Fibroblast of pulmonary artery (primary cell): Measurements from ENCODE around the gene MKS1.

Experiments used
- DNase-seq: peaks from one replicate; pipeline ENCODE4 v3.0.0-alpha.2; 2010; ENCODE audit warnings: low read depth
- H3K4me3 ChIP-seq: replicated peaks from 2 replicates; pipeline ENCODE4 v1.5.1; 2011; ENCODE audit warnings: low read depth, mild to moderate bottlenecking, control low read depth, low read length, moderate library complexity
- TF ChIP-seq, protein P1 (sequence below): IDR thresholded peaks from 2 replicates; pipeline ENCODE4 v1.5.1; 2011; ENCODE audit warnings: mild to moderate bottlenecking, control low read depth, low read length, inconsistent platforms; ENCODE audit errors: missing control alignments

Gene MKS1

DNA sequence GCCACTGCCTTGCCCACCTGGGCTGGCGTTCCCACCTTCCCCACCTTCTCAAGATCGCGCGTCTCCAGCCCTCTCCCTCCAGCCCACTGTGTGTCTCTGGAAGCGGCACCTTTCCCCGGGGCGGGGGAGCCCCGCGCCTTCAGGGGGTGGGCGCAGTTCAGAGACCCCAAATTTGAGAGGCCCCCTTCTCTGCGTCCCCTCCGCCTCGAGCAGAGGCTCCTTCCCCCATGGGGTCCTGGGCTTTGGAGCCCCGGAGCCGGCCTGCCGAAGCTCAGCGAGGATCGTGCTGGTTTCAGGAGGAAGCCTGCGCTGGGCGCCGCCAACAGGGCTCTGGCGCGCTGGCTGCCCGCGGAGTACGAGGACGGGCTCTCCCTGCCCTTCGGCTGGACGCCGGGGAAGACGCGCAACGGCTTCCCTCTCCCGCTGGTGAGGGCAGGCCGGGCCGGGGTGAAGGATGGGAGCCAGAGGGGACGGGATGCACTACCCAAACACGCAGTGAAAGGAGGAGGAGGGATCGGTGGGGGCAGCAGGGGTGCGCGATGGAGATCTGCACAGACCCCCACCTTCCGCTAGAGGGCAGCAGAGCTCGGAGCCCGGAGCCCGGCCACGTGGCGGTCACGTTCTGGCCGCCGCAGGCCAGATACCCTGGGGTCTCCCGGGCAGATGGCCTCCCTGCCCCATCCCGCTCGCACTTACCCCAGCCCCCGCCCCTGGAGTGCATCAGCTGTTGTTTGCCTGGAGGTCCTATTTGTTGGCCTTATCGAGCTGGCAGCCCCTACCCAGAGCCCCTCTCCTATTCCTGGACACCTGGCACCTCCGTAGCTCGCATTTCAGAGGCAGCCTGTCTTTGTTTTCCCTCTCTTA lies 30.4 kb upstream of the MKS1 start:
- H3K4me3 ChIP-seq = peak overlapping the region; percentile 50
- TF ChIP-seq, protein P1, sequence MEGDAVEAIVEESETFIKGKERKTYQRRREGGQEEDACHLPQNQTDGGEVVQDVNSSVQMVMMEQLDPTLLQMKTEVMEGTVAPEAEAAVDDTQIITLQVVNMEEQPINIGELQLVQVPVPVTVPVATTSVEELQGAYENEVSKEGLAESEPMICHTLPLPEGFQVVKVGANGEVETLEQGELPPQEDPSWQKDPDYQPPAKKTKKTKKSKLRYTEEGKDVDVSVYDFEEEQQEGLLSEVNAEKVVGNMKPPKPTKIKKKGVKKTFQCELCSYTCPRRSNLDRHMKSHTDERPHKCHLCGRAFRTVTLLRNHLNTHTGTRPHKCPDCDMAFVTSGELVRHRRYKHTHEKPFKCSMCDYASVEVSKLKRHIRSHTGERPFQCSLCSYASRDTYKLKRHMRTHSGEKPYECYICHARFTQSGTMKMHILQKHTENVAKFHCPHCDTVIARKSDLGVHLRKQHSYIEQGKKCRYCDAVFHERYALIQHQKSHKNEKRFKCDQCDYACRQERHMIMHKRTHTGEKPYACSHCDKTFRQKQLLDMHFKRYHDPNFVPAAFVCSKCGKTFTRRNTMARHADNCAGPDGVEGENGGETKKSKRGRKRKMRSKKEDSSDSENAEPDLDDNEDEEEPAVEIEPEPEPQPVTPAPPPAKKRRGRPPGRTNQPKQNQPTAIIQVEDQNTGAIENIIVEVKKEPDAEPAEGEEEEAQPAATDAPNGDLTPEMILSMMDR = peak; percentile 81
- peak; percentile 49 for DNase-seq

DNA sequence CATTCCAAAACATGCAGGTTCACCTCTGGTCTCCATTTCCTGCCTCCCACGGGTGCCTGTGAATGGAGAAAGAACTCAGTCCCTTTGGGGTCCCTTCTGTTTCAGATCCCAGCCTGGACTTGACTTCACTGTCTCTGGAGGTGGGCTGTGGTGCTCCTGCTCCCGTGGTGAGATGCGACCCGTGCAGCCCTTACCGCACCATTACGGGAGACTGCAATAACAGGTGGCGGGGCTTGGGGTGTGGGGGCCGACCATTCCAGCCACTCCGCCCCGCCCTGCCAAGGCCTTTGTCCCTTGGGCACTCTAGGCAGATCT lies 29.9 kb upstream of the MKS1 start:
- H3K4me3 ChIP-seq = no peak overlapping the region
- DNase-seq = no peak
- TF ChIP-seq, protein P1 = no peak

DNA sequence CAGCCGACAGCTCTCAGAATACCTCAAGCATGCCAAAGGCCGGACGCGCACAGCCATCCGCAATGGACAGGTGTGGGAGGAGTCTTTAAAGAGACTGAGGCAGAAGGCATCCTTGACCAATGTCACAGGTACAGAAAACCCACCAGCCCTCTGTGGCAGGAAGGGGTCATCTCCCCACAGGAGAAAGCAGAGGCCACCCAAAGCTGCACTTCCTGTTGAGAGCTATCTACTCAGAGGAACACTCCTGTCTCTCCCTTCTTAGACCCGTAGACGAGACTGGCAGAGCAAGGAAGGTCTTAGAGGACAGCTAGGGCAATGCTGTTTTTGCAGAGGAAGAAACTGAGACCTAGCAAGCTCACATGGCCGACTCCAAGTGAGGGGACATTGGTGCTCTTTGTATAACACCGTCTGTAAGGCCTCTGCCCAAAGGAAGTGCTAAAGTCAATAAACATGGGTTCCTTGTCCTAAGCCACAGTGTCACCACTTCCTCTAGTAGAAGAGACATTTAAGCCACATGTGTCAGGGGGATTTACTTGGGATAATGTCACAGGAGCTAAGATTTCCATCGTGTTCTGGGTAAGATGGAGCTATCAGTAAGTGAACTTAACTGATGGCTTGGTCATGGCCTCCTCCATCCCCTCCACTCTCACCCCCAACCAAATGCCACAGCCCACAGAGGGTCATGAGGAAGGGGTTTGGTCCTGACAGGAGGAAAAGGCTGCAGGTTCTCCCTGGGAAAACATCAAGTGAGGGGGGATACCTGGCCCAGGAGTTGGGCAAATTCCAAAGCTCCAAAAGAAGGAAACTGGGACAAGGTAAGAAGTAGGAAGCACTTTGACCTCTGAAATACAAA lies 28.7 kb upstream of the MKS1 start:
- no peak for DNase-seq
- TF ChIP-seq, protein P1 = no peak
- no peak overlapping the region for H3K4me3 ChIP-seq

DNA sequence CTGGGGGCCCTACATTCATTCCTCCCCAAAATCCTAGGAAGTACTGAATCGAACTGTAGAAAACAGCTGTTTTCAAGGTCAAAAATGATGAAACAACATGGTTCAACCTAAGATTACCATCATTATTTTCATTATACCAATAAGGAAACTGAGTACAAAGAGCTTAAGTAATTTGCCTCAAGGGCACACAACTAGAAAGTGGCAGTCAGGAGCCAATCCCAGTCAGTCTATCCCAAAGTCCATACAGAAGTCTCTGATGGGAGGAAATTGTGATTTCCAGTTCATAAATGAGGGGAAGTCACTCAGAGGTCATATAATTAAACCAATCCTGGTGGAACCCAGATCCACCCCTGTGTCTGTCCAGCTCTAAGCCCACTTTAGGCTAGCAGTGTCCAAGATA lies 27.7 kb upstream of the MKS1 start:
- TF ChIP-seq, protein P1 = no peak
- DNase-seq = no peak
- no peak overlapping the region for H3K4me3 ChIP-seq

DNA sequence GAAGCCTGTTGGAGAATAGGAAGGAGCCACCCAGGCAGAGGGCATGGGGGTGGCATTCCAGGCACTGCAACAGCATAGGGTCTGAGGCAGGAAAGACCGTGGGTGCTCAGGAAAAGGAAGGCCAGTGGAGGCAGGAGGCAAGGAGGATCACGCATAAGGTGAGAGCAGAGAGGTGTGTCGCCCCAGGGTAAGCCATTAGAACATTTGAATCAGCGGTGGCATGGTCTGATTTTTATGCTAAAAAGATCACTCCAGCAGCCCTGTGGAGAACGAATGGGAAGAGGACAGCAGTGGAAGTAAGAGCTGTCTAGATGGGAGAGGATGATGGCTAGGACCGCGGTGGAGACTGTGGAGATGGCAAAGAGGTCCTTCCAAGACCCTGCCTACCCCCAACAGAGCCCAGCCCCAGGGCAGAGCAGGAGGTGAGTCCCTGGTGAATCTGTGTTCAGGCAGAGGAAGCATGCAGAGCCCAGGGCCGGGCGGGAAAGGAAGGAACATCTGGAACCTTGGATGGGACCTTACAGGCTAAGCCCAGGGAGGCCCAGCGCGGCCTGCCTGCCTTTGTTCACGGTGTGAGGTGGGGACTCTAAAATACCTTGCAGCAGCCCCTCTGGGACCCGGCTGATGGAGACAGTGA lies 27.2 kb upstream of the MKS1 start:
- no peak overlapping the region for H3K4me3 ChIP-seq
- no peak for DNase-seq
- TF ChIP-seq, protein P1 = no peak

DNA sequence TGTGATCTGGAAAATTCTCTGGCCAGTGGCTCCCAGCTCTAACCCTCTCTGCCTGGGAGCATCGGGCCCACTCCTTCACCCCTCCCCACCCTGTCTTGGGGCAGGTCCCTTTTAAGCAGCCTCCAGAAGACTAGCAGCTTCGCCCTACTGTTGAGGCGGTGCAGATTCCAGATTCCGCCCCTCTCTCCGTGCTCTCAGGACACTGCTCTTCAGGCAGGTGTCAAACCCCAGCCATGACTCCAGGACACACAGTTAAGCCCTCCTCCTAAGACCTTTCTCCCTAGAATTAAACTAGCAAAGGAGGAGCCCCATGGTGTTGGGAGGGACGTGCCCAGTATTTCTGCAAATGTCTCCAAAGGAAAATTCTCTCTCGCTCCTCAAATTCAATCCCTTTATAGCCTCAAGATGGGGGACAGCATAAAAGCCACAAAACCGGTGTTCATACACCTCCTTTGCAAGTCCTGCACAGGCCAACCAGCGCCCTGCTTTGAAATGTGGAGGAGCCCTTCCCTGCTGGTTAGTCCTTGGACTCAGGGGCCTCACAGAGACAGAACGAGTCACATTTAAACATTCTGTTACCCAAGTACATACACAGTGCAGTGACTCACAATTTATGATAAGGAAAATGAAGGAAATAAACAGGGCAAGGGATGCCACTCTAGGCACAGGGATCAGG lies 26.5 kb upstream of the MKS1 start:
- no peak for DNase-seq
- no peak overlapping the region for H3K4me3 ChIP-seq
- TF ChIP-seq, protein P1 = no peak
